H1 (cell line): ENCODE results near the gene DSCAM. TPM values are rescaled to one million over a fixed set of nuclear protein-coding genes. Genes with fewer than 3 reads are reported as not detected.

Source experiments
- CTCF ChIA-PET: fragments of 300-600 bp; sonication (Branson Sonifier 250); formaldehyde crosslinking; loops from one replicate; lab custom pipeline; 2021; ENCODE audit not compliant: partially characterized antibody; lab: Charles Lee
- POLR2A ChIA-PET: fragments of 300-600 bp; sonication (Branson Sonifier 250); formaldehyde crosslinking; loops from one replicate; lab custom pipeline; 2021; ENCODE audit warnings: inconsistent platforms; ENCODE audit not compliant: partially characterized antibody; lab: Charles Lee
- DNase-seq, 2 experiments: peaks; one replicate each; pipeline versions ENCODE4 v3.0.0 to v3.0.0-alpha.2; 2010 to 2022; ENCODE audit warnings: low spot score in 2 of 2, low read depth in 1 of 2, mixed read lengths in 1 of 2
- FAIRE-seq: peaks from 2 replicates; lab custom pipeline; 2011; peaks lifted over from hg19 to GRCh38; lab: Jason Lieb, UNC
- H2AFZ ChIP-seq: 2 replicates; pipeline ENCODE4 v1.8.1; 2012; ENCODE audit warnings: low read length, inconsistent platforms
- H2AK5ac ChIP-seq: 2 replicates; pipeline ENCODE4 v1.6.1; 2013; ENCODE audit warnings: low read depth, low read length
- H2BK120ac ChIP-seq: replicated peaks from 2 replicates; pipeline ENCODE3; 2013; ENCODE audit warnings: low read depth, low read length, inconsistent platforms
- H2BK12ac ChIP-seq: 2 replicates; pipeline ENCODE4 v1.6.1; 2013; ENCODE audit warnings: low read depth, low read length
- H2BK15ac ChIP-seq: 2 replicates; pipeline ENCODE4 v1.6.1; 2013; ENCODE audit warnings: low read length
- H2BK20ac ChIP-seq: 2 replicates; pipeline ENCODE4 v1.6.1; 2013; ENCODE audit warnings: low read length
- H2BK5ac ChIP-seq: 2 replicates; pipeline ENCODE4 v1.6.1; 2013; ENCODE audit warnings: low read depth, low read length
- H3K14ac ChIP-seq: 2 replicates; pipeline ENCODE4 v1.6.1; 2013; ENCODE audit warnings: inconsistent platforms; ENCODE audit not compliant: insufficient read length
- H3K18ac ChIP-seq: 2 replicates; pipeline ENCODE4 v1.6.1; 2013; ENCODE audit warnings: low read length; ENCODE audit errors: extremely low read depth
- H3K23ac ChIP-seq: 2 replicates; pipeline ENCODE4 v1.6.1; 2013; ENCODE audit warnings: inconsistent platforms; ENCODE audit not compliant: insufficient read length
- H3K23me2 ChIP-seq: 2 replicates; pipeline ENCODE4 v1.6.1; 2013; ENCODE audit warnings: low read depth, low read length
- H3K27ac ChIP-seq: 2 replicates; pipeline ENCODE4 v1.6.1; 2011; ENCODE audit warnings: low read depth, low read length, inconsistent platforms
- H3K27me3 ChIP-seq, 4 experiments: replicated peaks in 1 of 4; 1 replicate in 1 of 4; 2 replicates in 3 of 4; pipeline versions ENCODE4 v1.6.1 to v1.8.1; 2011 to 2013; ENCODE audit warnings: low read length in 3 of 4, mild to moderate bottlenecking in 3 of 4, inconsistent platforms in 2 of 4, mixed read lengths in 2 of 4, moderate library complexity in 1 of 4; ENCODE audit not compliant: control insufficient read depth in 3 of 4, insufficient read depth in 3 of 4; ENCODE audit errors: extremely low read depth in 1 of 4
- H3K36me3 ChIP-seq, 4 experiments: 2 replicates each; pipeline versions ENCODE4 v1.6.1 to v1.8.1; 2011 to 2013; ENCODE audit warnings: mild to moderate bottlenecking in 4 of 4, low read length in 3 of 4, moderate library complexity in 2 of 4, control low read depth in 1 of 4, inconsistent platforms in 1 of 4; ENCODE audit not compliant: insufficient read depth in 4 of 4, control insufficient read depth in 2 of 4
- H3K4ac ChIP-seq: replicated peaks from 2 replicates; pipeline ENCODE3; 2013; ENCODE audit warnings: low read length, low read depth, mixed read lengths, inconsistent platforms; ENCODE audit not compliant: insufficient read length
- H3K4me1 ChIP-seq, 4 experiments: replicated peaks in 1 of 4; 1 replicate in 1 of 4; 2 replicates in 3 of 4; pipeline versions ENCODE4 v1.6.1 to v1.8.1; 2011 to 2013; ENCODE audit warnings: low read length in 3 of 4, inconsistent platforms in 2 of 4, mixed read lengths in 1 of 4; ENCODE audit not compliant: insufficient read depth in 4 of 4, control insufficient read depth in 3 of 4
- H3K4me2 ChIP-seq, 2 experiments: 2 replicates each; pipeline versions ENCODE4 v1.6.1 to v1.8.1; 2011 to 2013; ENCODE audit warnings: low read depth in 2 of 2, low read length in 2 of 2, control low read depth in 1 of 2, inconsistent platforms in 1 of 2, mild to moderate bottlenecking in 1 of 2; ENCODE audit not compliant: insufficient read depth in 1 of 2
- H3K4me3 ChIP-seq, 4 experiments: fragments of 200-600, 300-600 bp in 1 of 4; sonication (generic), shearing (Covaris generic), sonication (Bioruptor Twin) in 1 of 4; 2 replicates each; pipeline versions ENCODE4 v1.5.1 to v1.8.1; 2011 to 2016; ENCODE audit warnings: low read length in 4 of 4, low read depth in 3 of 4, control low read depth in 2 of 4, inconsistent platforms in 2 of 4, mild to moderate bottlenecking in 2 of 4, mixed read lengths in 1 of 4, moderate library complexity in 1 of 4; ENCODE audit not compliant: insufficient read depth in 2 of 4; ENCODE audit errors: extremely low read depth in 1 of 4
- H3K56ac ChIP-seq: replicated peaks from 2 replicates; pipeline ENCODE3; 2013; ENCODE audit warnings: low read depth, mild to moderate bottlenecking, mixed read lengths, low read length, inconsistent platforms; ENCODE audit not compliant: insufficient read length
- H3K79me1 ChIP-seq: 2 replicates; pipeline ENCODE4 v1.6.1; 2013; ENCODE audit warnings: low read depth, low read length, control low read depth
- H3K79me2 ChIP-seq, 2 experiments: 2 replicates each; pipeline versions ENCODE4 v1.6.1 to v1.8.1; 2012 to 2013; ENCODE audit warnings: low read length in 2 of 2, mild to moderate bottlenecking in 2 of 2, inconsistent platforms in 1 of 2; ENCODE audit not compliant: insufficient read depth in 2 of 2, control insufficient read depth in 1 of 2
- H3K9ac ChIP-seq, 4 experiments: replicated peaks in 1 of 4; 1 replicate in 1 of 4; 2 replicates in 3 of 4; pipeline versions ENCODE4 v1.6.1 to v1.8.1; 2011 to 2013; ENCODE audit warnings: low read depth in 3 of 4, low read length in 3 of 4, control low read depth in 2 of 4, mild to moderate bottlenecking in 2 of 4, moderate library complexity in 2 of 4, inconsistent platforms in 1 of 4; ENCODE audit errors: extremely low read depth in 1 of 4
- H3K9me3 ChIP-seq, 2 experiments: 2 replicates each; pipeline versions ENCODE4 v1.6.1 to v1.8.1; 2012 to 2013; ENCODE audit warnings: mild to moderate bottlenecking in 2 of 2, moderate library complexity in 2 of 2, control low read depth in 1 of 2, inconsistent platforms in 1 of 2, low read depth in 1 of 2, low read length in 1 of 2, mixed read lengths in 1 of 2; ENCODE audit not compliant: insufficient read depth in 2 of 2
- H4K20me1 ChIP-seq, 2 experiments: replicated peaks in 1 of 2; 2 replicates each; pipeline versions ENCODE3 to v1.8.1; 2011 to 2013; ENCODE audit warnings: inconsistent platforms in 2 of 2, low read length in 2 of 2, mild to moderate bottlenecking in 1 of 2; ENCODE audit not compliant: insufficient read depth in 2 of 2, control insufficient read depth in 1 of 2
- H4K5ac ChIP-seq: 2 replicates; pipeline ENCODE4 v1.6.1; 2013; ENCODE audit warnings: low read length, low read depth, mixed read lengths, inconsistent platforms; ENCODE audit not compliant: insufficient read length
- H4K8ac ChIP-seq: 2 replicates; pipeline ENCODE4 v1.8.0; 2013; ENCODE audit warnings: mild to moderate bottlenecking, moderate library complexity, low read length, inconsistent platforms; ENCODE audit not compliant: insufficient read depth; ENCODE audit errors: extremely low read depth
- H4K91ac ChIP-seq: replicated peaks from 2 replicates; pipeline ENCODE3; 2013; ENCODE audit warnings: low read length, mixed read lengths, inconsistent platforms; ENCODE audit not compliant: insufficient read length
- CHD1 ChIP-seq: IDR thresholded peaks from 2 replicates; pipeline ENCODE4 v1.6.1; 2012; ENCODE audit warnings: low read depth, low read length, improper control_type of control experiment
- FOSL1 ChIP-seq: IDR thresholded peaks from 2 replicates; pipeline ENCODE4 v1.6.1; 2011; ENCODE audit warnings: mild to moderate bottlenecking, low read depth, low read length, moderate library complexity; ENCODE audit not compliant: insufficient read depth
- HDAC2 ChIP-seq, 2 experiments: fragments of 300-600 bp in 1 of 2; sonication (generic) in 1 of 2; IDR thresholded peaks; 2 replicates each; pipeline ENCODE4 v1.6.1; 2011 to 2012; ENCODE audit warnings: low read depth in 2 of 2, low read length in 2 of 2, mild to moderate bottlenecking in 2 of 2, moderate library complexity in 2 of 2, borderline replicate concordance in 1 of 2, inconsistent platforms in 1 of 2
- POU5F1 ChIP-seq: IDR thresholded peaks from 2 replicates; pipeline ENCODE4 v1.6.1; 2011; ENCODE audit warnings: low read depth, mild to moderate bottlenecking, low read length, moderate library complexity
- USF2 ChIP-seq: IDR thresholded peaks from 2 replicates; pipeline ENCODE4 v1.6.1; 2011; ENCODE audit warnings: low read length, improper control_type of control experiment
- WGBS, 2 experiments: shearing (Covaris generic) in 1 of 2; methylation state at CpG; one replicate each; pipeline versions ENCODE4 v1.1.6 to v1.1.7; 2013 to 2015; ENCODE audit warnings: low lambda C conversion rate in 2 of 2, mixed read lengths in 2 of 2, inconsistent platforms in 1 of 2, low coverage in 1 of 2, missing lambda C conversion rate in 1 of 2; ENCODE audit not compliant: insufficient replicate concordance in 2 of 2, insufficient coverage in 1 of 2, insufficient read length in 1 of 2; ENCODE audit errors: extremely low coverage in 1 of 2, missing lambda C conversion rate in 1 of 2; 5-methylcytosine and 5-hydroxymethylcytosine counted together
- polyA plus RNA-seq, 7 experiments: library from polyadenylated mRNA; depleted of rRNA in 3 of 7; stranded (reverse) in 5 of 7; unstranded in 2 of 7; fragments of >200 nt in 5 of 7; fragments of 200-250 nt in 2 of 7; gene quantifications; 1 replicate in 5 of 7; 2 replicates in 1 of 7; 4 replicates in 1 of 7; pipeline versions ENCODE4 v1.2.1 to v1.2.3, GENCODE V29; 2011 to 2013; ENCODE audit warnings: missing spikeins in 2 of 7, mixed read lengths in 2 of 7
- total RNA-seq: library from RNA; stranded (reverse); fragmentation: NEBNext Ultra II Directional; extraction: Animal tissue kit (Norgen Biotek cat#: 25700); gene quantifications from 2 replicates; pipeline ENCODE4 v1.2.1, GENCODE V29; 2021

Gene DSCAM
- total and polyA plus RNA-seq, 2 of the 8 experiments (the other 6 are each of a cell fraction or from before 2014, with no cell fraction given): 0.02 to 0.15 TPM

GRCh38 chr21:40603774-40604173, 243.2 kb downstream of the DSCAM start:
- CTCF ChIA-PET: no interaction called here
- no peak overlapping the region for H2BK20ac ChIP-seq
- peaks cover 0 to 5% of the 10 kb centered on the region in 2 experiments; a peak in 2 of 4 replicates for H3K9me3 ChIP-seq
- H3K23me2 ChIP-seq: no peaks in the 10 kb centered on the region
- H3K4me1 ChIP-seq: no peaks in the 10 kb centered on the region
- POLR2A ChIA-PET: no interaction called here
- no peaks in the 10 kb centered on the region for H3K79me2 ChIP-seq
- no peaks in the 10 kb centered on the region for H4K20me1 ChIP-seq
- WGBS, 2 experiments: 84% methylated on average over 1 of the region's 1 CpG; no CpG with 5 or more reads in 1 of the 2 experiments
- no peaks in the 10 kb centered on the region for H3K36me3 ChIP-seq
- no peak overlapping the region for H2AK5ac ChIP-seq
- no peak overlapping the region for H3K4ac ChIP-seq
- no peaks in the 10 kb centered on the region for H3K27me3 ChIP-seq
- H3K9ac ChIP-seq: no peak overlapping the region
- H2BK5ac ChIP-seq: no peak overlapping the region
- H3K14ac ChIP-seq: no peak overlapping the region
- DNase-seq (no peak), FAIRE-seq (no peak)
- H2BK15ac ChIP-seq: no peak overlapping the region
- no peak overlapping the region for H3K56ac ChIP-seq
- H3K27ac ChIP-seq: no peak overlapping the region
- H2BK120ac ChIP-seq: no peak overlapping the region
- H4K8ac ChIP-seq: no peak overlapping the region
- no peak overlapping the region for H4K5ac ChIP-seq
- no peak overlapping the region for H3K18ac ChIP-seq
- no peak overlapping the region for H3K23ac ChIP-seq
- H4K91ac ChIP-seq: no peak overlapping the region
- H3K79me1 ChIP-seq: no peaks in the 10 kb centered on the region
- H3K4me2 ChIP-seq: no peak overlapping the region
- H3K4me3 ChIP-seq: no peak overlapping the region
- H2AFZ ChIP-seq: no peak overlapping the region
- no peak overlapping the region for H2BK12ac ChIP-seq
- TF ChIP-seq USF2 (no peak), FOSL1 (no peak), HDAC2 (IDR thresholded peaks at IDR 0.05; ENCODE audit: borderline replicate concordance in 1 of 2, low read depth in 2 of 2, low read length in 2 of 2) (no peak), POU5F1 (no peak), CHD1 (no peak)
